Gastrocnemius medialis (tissue), 4 donors: ENCODE data around the gene MARCHF9.

Source experiments
- CTCF ChIP-seq, 5 experiments: fragments of 450-650 bp in 3 of 5; fragments of 200-600 bp in 2 of 5; sonication (generic) in 2 of 5; IDR thresholded peaks in 4 of 5; conservative IDR thresholded peaks in 1 of 5; 1 replicate in 4 of 5; 2 replicates in 1 of 5; pipeline ENCODE4 v1.5.1; 2016 to 2019; ENCODE audit warnings: antibody characterized with exemption in 5 of 5, mild to moderate bottlenecking in 3 of 5, moderate library complexity in 3 of 5
- POLR2A ChIP-seq, 2 donors: fragments of 450-650 bp; IDR thresholded peaks; one replicate each; pipeline ENCODE4 v1.6.1; 2017; ENCODE audit warnings: antibody characterized with exemption in 2 of 2, mild to moderate bottlenecking in 2 of 2, moderate library complexity in 2 of 2

GRCh38 chr12:57776247-57776587 lies 21.3 kb downstream of the MARCHF9 start:
- no peak for TF ChIP-seq POLR2A (IDR thresholded peaks at IDR 0.05)
- TF ChIP-seq CTCF (IDR thresholded peaks at IDR 0.05 in 4 of 5, conservative IDR thresholded peaks at IDR 0.05 in 1 of 5) = no peak
